GM18867 (cell line): Measurements from ENCODE around the gene IWS1.

Experiments used
- ATAC-seq: cut with Tn5 transposase; IDR thresholded peaks from one replicate; pipeline ENCODE4 v1.9.1; 2021; ENCODE audit warnings: mild to moderate bottlenecking, moderate library complexity; ENCODE audit not compliant: unreplicated experiment

Gene IWS1

GRCh38 chr2:127506510-127506909 lies 19.8 kb downstream of the IWS1 start:
- no peak for ATAC-seq

GRCh38 chr2:127504552-127505430 lies 21.5 kb downstream of the IWS1 start:
- no peak for ATAC-seq

GRCh38 chr2:127503491-127503890 lies 22.8 kb downstream of the IWS1 start:
- ATAC-seq, result no peak

GRCh38 chr2:127498386-127498785 lies 27.9 kb downstream of the IWS1 start:
- ATAC-seq, result no peak

- ATAC-seq, result no peak
Observed at GRCh38 chr2:127490283-127490682, 36.0 kb downstream of the IWS1 start.

GRCh38 chr2:127486247-127487058 lies 39.8 kb downstream of the IWS1 start:
- ATAC-seq, result no peak

- no peak for ATAC-seq
Observed at GRCh38 chr2:127485694-127486071, 40.6 kb downstream of the IWS1 start.

- no peak for ATAC-seq
Observed at GRCh38 chr2:127485051-127485693, 41.1 kb downstream of the IWS1 start.

GRCh38 chr2:127482031-127482430 lies 44.3 kb downstream of the IWS1 start:
- no peak for ATAC-seq

GRCh38 chr2:127479866-127480743 lies 46.2 kb downstream of the IWS1 start:
- no peak for ATAC-seq

GRCh38 chr2:127479219-127479825 lies 47.0 kb downstream of the IWS1 start:
- no peak for ATAC-seq

GRCh38 chr2:127475788-127476187 lies 50.5 kb downstream of the IWS1 start:
- ATAC-seq, result no peak

- ATAC-seq, result no peak
Observed at GRCh38 chr2:127472268-127472667, 54.0 kb downstream of the IWS1 start.

- no peak for ATAC-seq
Observed at GRCh38 chr2:127471286-127471988, 54.9 kb downstream of the IWS1 start.

- no peak for ATAC-seq
Observed at GRCh38 chr2:127469974-127470373, 56.3 kb downstream of the IWS1 start.

- ATAC-seq, result no peak
Observed at GRCh38 chr2:127469051-127469450, 57.2 kb downstream of the IWS1 start.

GRCh38 chr2:127465258-127465657 lies 61.0 kb downstream of the IWS1 start:
- no peak for ATAC-seq

- ATAC-seq, result no peak
Observed at GRCh38 chr2:127464470-127465257, 61.6 kb downstream of the IWS1 start.
